ENCODE data around the gene CD7.

The CD7 gene

DNA sequence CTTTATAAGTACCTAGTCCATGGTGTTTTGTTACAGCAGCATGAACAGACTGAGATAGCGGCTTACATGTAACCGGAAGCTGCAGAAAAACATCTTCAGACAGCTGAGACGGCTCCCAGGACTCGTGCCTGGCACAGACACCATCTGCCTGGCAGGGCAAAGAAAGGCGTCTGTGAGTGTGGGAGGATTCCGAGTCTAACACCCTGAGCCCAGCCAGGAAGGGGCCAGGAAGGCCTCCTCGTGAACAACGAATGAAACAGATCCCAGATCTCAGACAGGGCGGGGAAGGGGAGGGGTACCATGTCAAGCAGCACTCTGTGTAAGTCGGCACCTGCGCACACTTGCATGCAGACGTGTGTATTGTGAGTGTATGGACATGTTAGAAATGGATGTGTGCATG, 39.6 kb downstream of the CD7 start:
- DNase-seq = no peak

- DNase-seq = no peak
These were observed 40.5 kb downstream of the CD7 start for GRCh38 chr17:82276938-82277337.

DNA sequence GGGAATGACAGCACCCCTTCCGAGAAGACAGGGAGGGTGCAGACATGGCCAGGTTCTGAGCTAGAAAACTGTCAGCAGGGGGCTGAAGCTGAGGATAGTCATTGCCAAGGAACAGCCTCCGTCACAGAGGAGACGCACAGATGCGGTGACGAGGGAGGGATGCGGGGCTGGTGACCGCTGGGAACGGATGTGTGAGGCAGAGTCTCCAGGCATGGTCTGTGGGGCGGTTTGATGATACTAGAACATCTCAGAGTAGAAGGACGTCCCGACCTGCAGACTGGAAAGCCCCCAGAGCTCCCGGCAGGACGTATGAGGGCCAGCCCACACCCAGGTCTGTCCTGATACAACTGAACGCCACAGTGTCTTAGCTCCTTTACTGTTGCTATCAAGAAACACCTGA, 42.1 kb downstream of the CD7 start:
- no peak for DNase-seq

GRCh38 chr17:82274134-82275020, 43.0 kb downstream of the CD7 start:
- no peak for DNase-seq

- peak; percentile 94 for DNase-seq
These were observed 43.9 kb downstream of the CD7 start, which contains the start of gene CSNK1D for GRCh38 chr17:82273327-82274133. Gene CSNK1D (minus strand): TSS chr17:82273700. CDS start chr17:82273381, 319 bp downstream.

DNA sequence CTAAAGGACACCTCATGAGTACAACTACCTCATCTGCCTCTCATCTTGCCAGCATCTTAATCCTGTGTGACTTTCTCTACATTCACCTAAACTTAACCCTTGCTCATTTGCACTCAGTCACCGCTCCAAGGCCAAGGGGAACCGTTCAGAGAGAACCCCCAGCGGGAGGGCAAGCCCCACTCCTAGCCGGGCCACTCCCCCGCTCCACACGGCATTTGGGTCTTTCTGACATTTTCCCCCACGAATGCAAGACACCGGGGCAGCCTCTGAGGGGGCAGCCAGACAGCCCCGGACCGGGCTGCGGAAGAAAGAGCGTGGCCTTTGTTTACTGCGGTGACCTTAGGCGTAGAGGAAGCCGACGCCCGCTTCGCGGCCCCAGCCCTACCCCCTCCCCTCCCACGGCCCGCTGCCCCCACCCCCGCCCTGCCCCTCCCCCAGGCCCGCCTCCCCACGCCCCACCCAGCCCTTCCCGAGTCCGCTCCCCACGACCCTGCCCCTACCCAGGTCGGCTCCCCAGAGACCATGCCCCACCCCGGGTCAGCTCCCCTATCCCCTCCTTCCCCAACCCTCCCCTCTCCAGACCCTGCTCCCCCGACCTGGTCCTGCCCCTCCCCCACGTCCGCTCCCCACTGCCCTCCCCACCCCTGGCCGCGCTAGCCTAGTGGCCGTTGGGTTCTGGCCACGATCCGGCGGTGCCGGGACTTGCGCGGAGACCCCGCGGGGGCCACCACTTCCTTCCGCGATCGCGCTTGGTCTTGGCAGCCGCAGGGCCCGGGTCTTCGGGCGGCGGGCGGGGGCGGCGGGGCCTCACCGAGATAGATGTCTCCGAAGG, 44.7 kb downstream of the CD7 start:
- DNase-seq = peak; percentile 35

DNA sequence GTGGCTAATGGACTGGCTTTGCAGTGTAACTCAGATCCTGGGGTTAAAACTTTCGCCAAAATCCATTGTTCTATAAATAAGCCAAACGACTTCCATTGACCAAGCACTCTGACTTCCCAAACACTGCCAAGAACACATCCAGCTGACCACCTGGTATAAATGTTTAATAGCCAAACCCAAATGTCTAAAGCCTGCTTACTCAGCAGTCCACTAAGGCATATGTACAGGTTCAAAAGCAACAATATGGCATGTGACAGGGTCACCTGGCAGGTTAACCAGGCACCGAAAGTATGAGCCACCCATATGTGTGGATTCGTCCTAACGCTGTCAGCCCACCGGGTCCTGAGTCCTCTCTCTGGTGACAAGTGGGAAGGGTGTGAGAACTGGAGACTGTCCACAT, 46.0 kb downstream of the CD7 start:
- no peak for DNase-seq

GRCh38 chr17:82270651-82271050, 46.8 kb downstream of the CD7 start:
- no peak for DNase-seq

GRCh38 chr17:82269882-82270500, 47.4 kb downstream of the CD7 start:
- no peak for DNase-seq

DNA sequence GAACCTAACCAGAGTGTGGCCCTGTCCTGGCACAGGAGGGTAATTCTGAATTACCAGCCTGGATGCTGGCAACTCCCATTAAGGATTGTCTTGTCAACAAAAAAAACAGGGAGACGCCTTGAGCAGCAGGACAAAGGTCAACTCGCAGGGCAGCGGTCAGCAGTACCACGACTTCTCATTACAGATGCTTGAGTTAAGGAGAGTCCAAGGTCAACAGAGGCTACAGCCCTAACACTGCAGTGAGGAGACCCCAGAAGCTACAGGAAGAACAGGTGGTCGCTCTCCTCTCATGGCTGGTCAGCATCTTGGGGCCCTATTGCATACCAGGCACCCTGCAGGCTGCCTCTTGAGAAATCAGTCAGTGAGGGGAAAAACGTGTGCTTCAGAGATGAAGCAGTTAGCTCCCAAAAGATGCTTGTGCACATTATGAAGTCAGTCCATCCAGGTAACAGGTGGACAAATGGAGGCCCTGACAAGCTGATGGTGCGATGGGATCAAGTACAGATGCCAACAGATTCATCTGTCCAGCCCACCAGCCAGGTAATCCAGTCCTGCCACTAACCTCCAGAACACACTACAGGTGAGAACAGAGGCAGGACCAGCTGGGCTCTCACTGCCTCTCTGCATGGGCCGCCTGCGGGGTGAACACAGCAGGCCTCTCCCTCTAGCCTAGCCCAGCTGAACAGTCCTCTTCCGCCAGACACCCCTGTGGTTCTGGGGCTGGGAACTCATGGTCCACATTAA, 48.1 kb downstream of the CD7 start:
- no peak for DNase-seq

- DNase-seq = peak; percentile 42
These were observed 49.6 kb downstream of the CD7 start for GRCh38 chr17:82267575-82268379.

DNA sequence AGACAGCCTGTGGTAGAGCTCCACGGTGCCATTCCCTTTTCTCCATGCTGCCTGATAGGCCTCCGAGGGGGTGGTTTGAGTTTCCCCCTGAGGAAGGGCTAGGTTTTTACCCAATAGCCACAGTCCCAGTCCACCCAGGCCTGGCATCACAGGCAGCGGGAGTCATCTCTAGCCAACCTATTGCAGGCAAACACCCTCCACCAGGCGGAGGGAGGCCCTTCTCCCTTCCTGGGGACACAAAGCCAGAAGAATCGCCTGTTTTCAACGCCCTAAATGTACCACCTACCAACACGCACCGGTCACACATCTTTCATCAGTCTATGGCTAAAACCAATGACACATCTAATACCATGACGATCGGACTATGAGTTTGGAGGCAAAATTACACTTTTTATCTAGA, 51.3 kb downstream of the CD7 start:
- DNase-seq = no peak

Measured in stimulated activated CD4-positive, alpha-beta T cell treated with anti-CD3 and anti-CD28 coated beads, Interleukin-12 subunit alpha, Interleukin-12 subunit beta, amount 100 ng/mL, for 4 hours (primary cell).